ENCODE data around the gene IL20RA.
"Not testable (repeated sequence)": the region's sequence is repeated elsewhere in the genome, so short reads cannot be mapped to it uniquely, and the experiment has no call there.

The IL20RA gene

DNA sequence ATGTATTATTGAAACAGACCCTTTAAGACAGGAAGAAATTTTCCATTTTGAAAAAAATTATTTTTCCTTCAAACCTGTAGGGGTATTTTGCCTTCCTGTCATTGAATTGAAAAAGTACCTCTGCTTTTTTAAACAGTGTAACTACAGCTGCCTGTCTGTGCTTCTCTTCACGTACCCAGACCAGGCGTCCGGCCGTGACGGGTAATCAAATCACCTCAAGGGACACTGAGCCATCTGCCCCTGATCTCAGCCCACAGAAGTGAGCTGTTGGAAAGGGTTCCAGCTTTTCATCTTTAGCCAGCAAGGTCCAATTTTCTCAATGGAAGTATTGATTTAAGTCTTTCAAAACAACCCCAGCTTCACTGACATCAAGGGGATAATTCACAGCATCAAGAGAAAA is 64.7 kb downstream of the IL20RA start:
- Histone ChIP-seq H3K4me3 (ENCODE audit: low read length in 2 of 2) (no peak overlapping the region), H3K27ac (ENCODE audit: low read depth in 2 of 2, low read length in 2 of 2) (no peak overlapping the region), H3K36me3 (ENCODE audit: control insufficient read depth in 2 of 2, insufficient read depth in 2 of 2, low read length in 2 of 2) (no peaks in the 10 kb centered on the region), H3K9ac (ENCODE audit: low read depth in 1 of 2, low read length in 2 of 2) (no peak overlapping the region), H3K27me3 (ENCODE audit: control insufficient read depth in 2 of 2, insufficient read depth in 2 of 2, low read length in 2 of 2) (no peaks in the 10 kb centered on the region), H3K4me1 (ENCODE audit: control insufficient read depth in 2 of 2, insufficient read depth in 2 of 2, low read length in 2 of 2) (no peaks in the 10 kb centered on the region), H3K9me3 (ENCODE audit: control insufficient read depth in 2 of 2, low read length in 2 of 2) (no peaks in the 10 kb centered on the region)

DNA sequence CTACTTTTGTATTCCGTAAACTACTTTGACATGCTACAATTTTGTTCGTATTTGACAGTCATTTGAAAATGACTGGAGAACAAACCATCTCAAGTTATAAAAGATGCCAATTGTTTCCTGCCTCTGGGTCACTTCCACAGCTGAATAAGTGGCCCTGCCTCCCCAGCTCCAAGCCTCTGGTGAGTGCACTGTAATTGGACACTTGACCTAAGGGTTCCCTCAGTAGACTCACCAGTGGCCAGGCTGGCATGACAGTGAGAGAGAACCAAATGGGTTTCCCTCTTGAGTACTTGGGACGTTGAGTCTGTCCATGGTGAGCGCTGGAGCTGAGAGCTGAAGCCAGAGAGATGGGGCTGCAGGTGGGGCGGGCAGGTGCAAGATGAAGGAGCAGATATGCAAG is 65.6 kb downstream of the IL20RA start:
- Histone ChIP-seq H3K4me3 (ENCODE audit: low read length in 2 of 2) (no peak overlapping the region), H3K36me3 (ENCODE audit: control insufficient read depth in 2 of 2, insufficient read depth in 2 of 2, low read length in 2 of 2) (no peaks in the 10 kb centered on the region), H3K27ac (ENCODE audit: low read depth in 2 of 2, low read length in 2 of 2) (no peak overlapping the region), H3K27me3 (ENCODE audit: control insufficient read depth in 2 of 2, insufficient read depth in 2 of 2, low read length in 2 of 2) (no peaks in the 10 kb centered on the region), H3K9me3 (ENCODE audit: control insufficient read depth in 2 of 2, low read length in 2 of 2) (no peaks in the 10 kb centered on the region), H3K9ac (ENCODE audit: low read depth in 1 of 2, low read length in 2 of 2) (no peak overlapping the region), H3K4me1 (ENCODE audit: control insufficient read depth in 2 of 2, insufficient read depth in 2 of 2, low read length in 2 of 2) (no peaks in the 10 kb centered on the region)

DNA sequence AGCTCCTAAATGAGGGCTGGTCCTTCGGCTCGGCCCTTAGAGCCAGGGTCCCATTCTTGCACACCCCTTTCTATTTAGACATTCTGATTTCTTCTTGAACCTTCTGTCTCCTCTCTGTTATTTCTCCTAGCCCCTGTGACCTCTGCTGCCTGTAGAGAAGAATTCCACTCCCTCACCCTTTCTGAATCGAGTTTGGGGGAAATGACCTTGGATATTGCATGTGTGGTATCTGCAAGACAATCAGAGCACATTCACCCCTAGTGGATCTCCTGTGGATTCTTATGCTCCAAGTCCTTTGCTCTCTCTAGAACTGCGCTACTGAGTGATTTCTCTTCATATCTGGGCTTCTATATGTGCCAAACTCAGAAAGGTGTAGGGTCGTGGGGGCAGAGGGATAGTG is 67.7 kb downstream of the IL20RA start:
- H3K9me3 ChIP-seq (ENCODE audit: control insufficient read depth in 2 of 2, low read length in 2 of 2), result no peaks in the 10 kb centered on the region
- H3K36me3 ChIP-seq (ENCODE audit: control insufficient read depth in 2 of 2, insufficient read depth in 2 of 2, low read length in 2 of 2), result no peaks in the 10 kb centered on the region
- H3K4me3 ChIP-seq (ENCODE audit: low read length in 2 of 2), result no peak overlapping the region

DNA sequence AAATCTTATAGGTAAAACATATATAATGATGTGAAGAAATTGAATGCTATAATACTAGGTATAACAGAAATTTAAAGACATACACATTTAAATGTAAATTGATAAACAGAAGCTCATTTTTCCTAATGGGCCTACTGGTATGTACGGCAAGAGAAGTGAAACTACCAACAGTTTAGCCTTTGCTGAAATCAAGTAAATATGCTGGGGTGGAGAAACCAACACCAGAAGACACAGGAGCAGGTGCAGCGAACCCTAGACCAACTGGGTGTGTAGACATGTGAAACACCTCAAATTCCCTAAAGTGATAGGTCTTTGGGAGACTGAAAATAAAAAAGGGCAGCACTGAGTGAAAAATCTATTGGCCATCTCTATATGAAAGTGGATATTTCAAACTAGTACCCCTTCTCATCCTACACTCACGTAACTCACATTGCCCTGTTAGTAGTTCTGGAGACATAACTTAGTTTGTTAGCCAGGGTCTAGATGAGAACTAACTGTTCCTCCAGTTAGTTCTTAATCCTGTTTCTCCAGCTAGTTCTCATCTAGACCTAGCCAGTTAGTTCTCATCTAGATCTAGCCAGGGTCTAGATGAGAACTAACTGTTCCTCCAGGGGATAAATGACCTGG is 69.6 kb downstream of the IL20RA start:
- H3K36me3 ChIP-seq (ENCODE audit: control insufficient read depth in 2 of 2, insufficient read depth in 2 of 2, low read length in 2 of 2), result no peaks in the 10 kb centered on the region
- no peaks in the 10 kb centered on the region for H3K27me3 ChIP-seq (ENCODE audit: control insufficient read depth in 2 of 2, insufficient read depth in 2 of 2, low read length in 2 of 2)
- H3K9ac ChIP-seq (ENCODE audit: low read depth in 1 of 2, low read length in 2 of 2), result no peak overlapping the region
- H3K27ac ChIP-seq (ENCODE audit: low read depth in 2 of 2, low read length in 2 of 2), result no peak overlapping the region
- H3K4me1 ChIP-seq (ENCODE audit: control insufficient read depth in 2 of 2, insufficient read depth in 2 of 2, low read length in 2 of 2), result no peaks in the 10 kb centered on the region
- H3K9me3 ChIP-seq (ENCODE audit: control insufficient read depth in 2 of 2, low read length in 2 of 2), result no peaks in the 10 kb centered on the region
- H3K4me3 ChIP-seq (ENCODE audit: low read length in 2 of 2), result no peak overlapping the region

More for the DNA sequence above, 67.7 kb downstream of the IL20RA start:
- Histone ChIP-seq H3K4me1 (ENCODE audit: control insufficient read depth in 2 of 2, insufficient read depth in 2 of 2, low read length in 2 of 2) (no peaks in the 10 kb centered on the region), H3K27ac (ENCODE audit: low read depth in 2 of 2, low read length in 2 of 2) (no peak overlapping the region), H3K9ac (ENCODE audit: low read depth in 1 of 2, low read length in 2 of 2) (no peak overlapping the region), H3K27me3 (ENCODE audit: control insufficient read depth in 2 of 2, insufficient read depth in 2 of 2, low read length in 2 of 2) (no peaks in the 10 kb centered on the region)

DNA sequence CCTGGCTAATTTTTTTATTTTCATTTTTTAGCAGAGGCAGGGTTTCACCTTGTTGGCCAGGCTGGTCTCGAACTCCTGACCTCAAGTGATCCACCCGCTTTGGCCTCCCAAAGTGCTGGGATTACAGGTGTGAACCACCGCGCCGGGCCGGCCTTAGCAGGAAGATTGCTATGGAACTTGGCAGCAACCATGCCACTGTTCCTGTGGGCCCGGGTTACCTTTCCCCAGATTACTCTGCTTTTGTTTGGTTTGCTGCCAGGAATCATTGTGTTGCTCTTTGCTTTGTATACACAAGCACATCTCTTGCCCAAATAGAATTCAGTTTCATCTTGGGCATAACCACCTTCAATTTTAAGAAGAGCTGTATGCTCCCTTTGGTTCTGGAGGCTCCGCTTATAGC is 71.0 kb downstream of the IL20RA start:
- H3K36me3 ChIP-seq (ENCODE audit: control insufficient read depth in 2 of 2, insufficient read depth in 2 of 2, low read length in 2 of 2); H3K4me1 ChIP-seq (ENCODE audit: control insufficient read depth in 2 of 2, insufficient read depth in 2 of 2, low read length in 2 of 2); H3K27ac ChIP-seq (ENCODE audit: low read depth in 2 of 2, low read length in 2 of 2); H3K9ac ChIP-seq (ENCODE audit: low read depth in 1 of 2, low read length in 2 of 2); H3K4me3 ChIP-seq (ENCODE audit: low read length in 2 of 2); H3K9me3 ChIP-seq (ENCODE audit: control insufficient read depth in 2 of 2, low read length in 2 of 2); H3K27me3 ChIP-seq (ENCODE audit: control insufficient read depth in 2 of 2, insufficient read depth in 2 of 2, low read length in 2 of 2): not testable (repeated sequence)

DNA sequence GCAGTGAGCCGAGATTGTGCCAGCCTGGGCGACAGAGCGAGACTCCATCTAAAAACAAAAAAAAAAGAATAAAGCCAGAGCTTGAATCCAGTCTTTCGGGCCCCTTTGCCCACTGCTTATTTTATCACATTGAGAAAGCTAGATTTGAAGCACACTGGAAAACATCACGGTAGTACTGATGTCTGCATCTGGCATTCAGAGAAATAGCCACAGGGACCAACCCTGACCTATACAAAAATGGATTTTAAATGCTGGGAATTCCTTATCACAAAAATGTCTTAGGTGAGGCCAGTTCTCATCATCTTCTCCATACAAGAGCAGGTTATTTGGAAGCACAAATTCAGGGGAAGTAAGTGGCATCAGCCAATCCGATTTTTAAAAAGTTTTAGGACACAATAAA is 73.2 kb downstream of the IL20RA start:
- H3K9ac ChIP-seq (ENCODE audit: low read depth in 1 of 2, low read length in 2 of 2), result no peak overlapping the region
- no peaks in the 10 kb centered on the region for H3K9me3 ChIP-seq (ENCODE audit: control insufficient read depth in 2 of 2, low read length in 2 of 2)
- no peaks in the 10 kb centered on the region for H3K27me3 ChIP-seq (ENCODE audit: control insufficient read depth in 2 of 2, insufficient read depth in 2 of 2, low read length in 2 of 2)
- peaks cover 0 to 16% of the 10 kb centered on the region in 2 donors for H3K4me1 ChIP-seq (ENCODE audit: control insufficient read depth in 2 of 2, insufficient read depth in 2 of 2, low read length in 2 of 2)
- no peaks in the 10 kb centered on the region for H3K36me3 ChIP-seq (ENCODE audit: control insufficient read depth in 2 of 2, insufficient read depth in 2 of 2, low read length in 2 of 2)
- no peak overlapping the region for H3K4me3 ChIP-seq (ENCODE audit: low read length in 2 of 2)
- H3K27ac ChIP-seq (ENCODE audit: low read depth in 2 of 2, low read length in 2 of 2), result no peak overlapping the region

DNA sequence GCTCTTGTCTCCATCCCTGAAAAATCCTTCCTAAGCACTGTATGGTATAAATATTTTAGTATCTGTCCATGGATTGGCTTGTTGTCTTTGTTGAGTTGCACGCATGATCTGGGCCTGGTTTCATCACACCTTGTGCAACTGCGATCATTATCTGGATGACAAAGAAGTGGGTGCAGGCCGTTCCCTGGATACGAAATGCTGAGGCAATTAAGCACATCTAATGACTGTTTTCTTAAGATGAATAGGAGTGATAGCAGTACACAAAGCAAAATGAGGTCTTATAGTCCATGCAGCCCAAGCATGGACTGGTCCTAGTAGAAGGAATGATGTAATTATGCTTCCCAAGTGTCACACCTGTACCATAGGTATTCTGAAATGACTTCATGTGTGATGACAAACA is 74.8 kb downstream of the IL20RA start:
- no peaks in the 10 kb centered on the region for H3K9me3 ChIP-seq (ENCODE audit: control insufficient read depth in 2 of 2, low read length in 2 of 2)
- H3K27me3 ChIP-seq (ENCODE audit: control insufficient read depth in 2 of 2, insufficient read depth in 2 of 2, low read length in 2 of 2), result peaks cover 0 to 2% of the 10 kb centered on the region in 2 donors
- H3K4me3 ChIP-seq (ENCODE audit: low read length in 2 of 2), result no peak overlapping the region
- H3K27ac ChIP-seq (ENCODE audit: low read depth in 2 of 2, low read length in 2 of 2), result peak overlapping the region in 1 of 2 donors; percentile 6
- H3K4me1 ChIP-seq (ENCODE audit: control insufficient read depth in 2 of 2, insufficient read depth in 2 of 2, low read length in 2 of 2), result peaks cover 0 to 20% of the 10 kb centered on the region in 2 donors
- H3K9ac ChIP-seq (ENCODE audit: low read depth in 1 of 2, low read length in 2 of 2), result no peak overlapping the region
- no peaks in the 10 kb centered on the region for H3K36me3 ChIP-seq (ENCODE audit: control insufficient read depth in 2 of 2, insufficient read depth in 2 of 2, low read length in 2 of 2)

DNA sequence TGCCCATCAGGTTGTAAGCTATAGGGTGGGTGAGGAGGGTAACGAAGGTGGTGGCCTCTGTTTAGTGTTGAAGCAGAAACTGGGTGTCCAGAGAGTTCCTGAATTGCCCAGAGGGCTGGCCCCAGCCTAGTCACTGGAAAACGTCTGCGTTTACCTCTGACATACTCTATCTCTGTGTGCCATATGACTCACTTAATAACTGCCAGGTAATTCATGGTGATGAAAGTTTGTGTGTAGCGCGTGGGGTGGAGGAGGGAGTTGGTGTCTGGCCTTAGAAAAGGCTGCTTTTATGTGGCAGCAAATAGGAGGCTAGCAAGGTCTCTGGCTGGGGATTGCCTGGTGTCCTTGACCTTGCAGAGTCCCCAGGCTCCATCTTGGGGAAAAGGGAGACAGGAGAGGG is 75.3 kb downstream of the IL20RA start:
- Histone ChIP-seq H3K36me3 (ENCODE audit: control insufficient read depth in 2 of 2, insufficient read depth in 2 of 2, low read length in 2 of 2) (no peaks in the 10 kb centered on the region), H3K4me3 (ENCODE audit: low read length in 2 of 2) (no peak overlapping the region), H3K9ac (ENCODE audit: low read depth in 1 of 2, low read length in 2 of 2) (no peak overlapping the region), H3K27me3 (ENCODE audit: control insufficient read depth in 2 of 2, insufficient read depth in 2 of 2, low read length in 2 of 2) (peaks cover 0 to 2% of the 10 kb centered on the region in 2 donors), H3K4me1 (ENCODE audit: control insufficient read depth in 2 of 2, insufficient read depth in 2 of 2, low read length in 2 of 2) (peaks cover 3 to 25% of the 10 kb centered on the region in 2 donors), H3K9me3 (ENCODE audit: control insufficient read depth in 2 of 2, low read length in 2 of 2) (no peaks in the 10 kb centered on the region), H3K27ac (ENCODE audit: low read depth in 2 of 2, low read length in 2 of 2) (peak overlapping the region; percentile 6 to 17)

DNA sequence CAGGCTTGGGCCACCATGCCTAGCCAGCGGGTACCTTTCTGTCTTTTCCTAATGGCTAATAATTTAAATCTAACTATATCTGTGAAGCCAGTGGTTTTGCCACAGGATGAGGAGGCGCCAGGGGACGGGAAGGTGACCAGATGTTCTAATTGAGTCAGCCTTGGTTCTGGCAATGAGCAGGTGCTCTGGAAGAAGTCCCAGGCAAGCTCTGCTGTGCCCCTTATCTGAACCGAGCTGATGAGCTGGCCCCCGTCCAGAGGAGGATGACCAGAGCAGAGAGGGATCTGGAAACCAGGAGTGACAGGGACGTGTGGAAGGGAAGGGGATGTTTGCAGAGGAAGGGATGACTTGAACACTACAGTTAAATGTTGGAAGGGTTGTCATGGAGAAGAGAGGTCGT is 75.9 kb downstream of the IL20RA start:
- Histone ChIP-seq H3K27ac (ENCODE audit: low read depth in 2 of 2, low read length in 2 of 2) (no peak overlapping the region), H3K9me3 (ENCODE audit: control insufficient read depth in 2 of 2, low read length in 2 of 2) (no peaks in the 10 kb centered on the region), H3K4me3 (ENCODE audit: low read length in 2 of 2) (no peak overlapping the region), H3K27me3 (ENCODE audit: control insufficient read depth in 2 of 2, insufficient read depth in 2 of 2, low read length in 2 of 2) (peaks cover 0 to 2% of the 10 kb centered on the region in 2 donors), H3K4me1 (ENCODE audit: control insufficient read depth in 2 of 2, insufficient read depth in 2 of 2, low read length in 2 of 2) (peaks cover 3 to 30% of the 10 kb centered on the region in 2 donors), H3K9ac (ENCODE audit: low read depth in 1 of 2, low read length in 2 of 2) (no peak overlapping the region), H3K36me3 (ENCODE audit: control insufficient read depth in 2 of 2, insufficient read depth in 2 of 2, low read length in 2 of 2) (no peaks in the 10 kb centered on the region)

DNA sequence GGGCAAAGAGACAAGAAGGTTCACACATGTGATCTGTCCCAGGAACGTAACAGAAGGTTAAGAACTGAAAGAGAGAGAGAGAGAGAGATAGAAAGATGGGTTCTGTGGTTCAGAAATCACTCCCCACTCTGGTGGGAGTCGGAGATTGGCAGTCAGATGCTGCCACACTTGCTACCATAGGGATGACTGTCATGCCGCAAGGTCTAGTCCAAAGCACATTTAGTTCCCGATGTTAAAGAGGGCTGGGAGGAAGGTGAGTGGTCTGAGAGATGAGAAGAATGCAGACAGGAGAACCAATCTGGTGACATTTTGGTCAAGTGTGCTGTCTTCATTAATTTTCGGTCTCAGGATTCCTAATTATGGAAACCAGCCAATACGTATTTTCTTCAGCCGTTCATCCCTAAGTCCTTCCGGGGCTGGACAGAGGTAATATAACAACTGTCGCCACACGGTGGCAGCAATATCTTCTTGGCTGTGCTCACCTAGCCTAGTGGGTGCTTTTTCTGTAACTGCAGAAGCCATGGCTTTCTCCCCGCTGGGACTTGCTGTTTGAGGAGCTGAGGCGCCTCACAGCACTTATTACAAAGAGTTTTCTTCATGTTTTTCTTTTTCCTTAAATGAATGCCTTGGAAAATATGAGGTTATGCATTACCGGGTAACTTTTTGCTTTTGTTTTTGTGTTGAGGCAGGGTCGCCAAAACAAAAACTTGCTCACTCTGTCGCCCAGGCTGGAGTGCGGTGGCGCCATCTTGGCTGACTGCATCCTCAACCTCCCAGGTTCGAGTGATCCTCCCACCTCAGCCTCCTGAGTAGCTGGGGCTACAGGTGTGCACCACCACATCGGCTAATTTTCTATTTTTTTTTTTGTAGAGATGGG is 76.7 kb downstream of the IL20RA start:
- Histone ChIP-seq H3K4me3 (ENCODE audit: low read length in 2 of 2) (no peak overlapping the region), H3K9ac (ENCODE audit: low read depth in 1 of 2, low read length in 2 of 2) (no peak overlapping the region)

More for the DNA sequence above, 76.7 kb downstream of the IL20RA start:
- no peak overlapping the region for H3K27ac ChIP-seq (ENCODE audit: low read depth in 2 of 2, low read length in 2 of 2)
- H3K9me3 ChIP-seq (ENCODE audit: control insufficient read depth in 2 of 2, low read length in 2 of 2), result no peaks in the 10 kb centered on the region
- peaks cover 0 to 2% of the 10 kb centered on the region in 2 donors for H3K27me3 ChIP-seq (ENCODE audit: control insufficient read depth in 2 of 2, insufficient read depth in 2 of 2, low read length in 2 of 2)
- peaks cover 4 to 37% of the 10 kb centered on the region in 2 donors for H3K4me1 ChIP-seq (ENCODE audit: control insufficient read depth in 2 of 2, insufficient read depth in 2 of 2, low read length in 2 of 2)
- H3K36me3 ChIP-seq (ENCODE audit: control insufficient read depth in 2 of 2, insufficient read depth in 2 of 2, low read length in 2 of 2), result no peaks in the 10 kb centered on the region
